ENCODE data around the gene RALGAPA1.

- TF ChIP-seq EZH2 (IDR thresholded peaks at IDR 0.05; ENCODE audit: borderline replicate concordance, insufficient read depth, low read length, poor library complexity, severe bottlenecking) (peak; percentile 15), POLR2AphosphoS5 (IDR thresholded peaks at IDR 0.05) (no peak), CTCF (IDR thresholded peaks at IDR 0.05; ENCODE audit: poor library complexity, severe bottlenecking) (no peak), RAD21 (conservative IDR thresholded peaks at IDR 0.05) (no peak), EP300 (conservative IDR thresholded peaks at IDR 0.05; ENCODE audit: poor library complexity, severe bottlenecking) (no peak), TAF1 (IDR thresholded peaks at IDR 0.05; ENCODE audit: low read depth) (no peak), MXI1 (conservative IDR thresholded peaks at IDR 0.05; ENCODE audit: poor library complexity, severe bottlenecking) (no peak)
- TF ChIP-seq, protein P1, sequence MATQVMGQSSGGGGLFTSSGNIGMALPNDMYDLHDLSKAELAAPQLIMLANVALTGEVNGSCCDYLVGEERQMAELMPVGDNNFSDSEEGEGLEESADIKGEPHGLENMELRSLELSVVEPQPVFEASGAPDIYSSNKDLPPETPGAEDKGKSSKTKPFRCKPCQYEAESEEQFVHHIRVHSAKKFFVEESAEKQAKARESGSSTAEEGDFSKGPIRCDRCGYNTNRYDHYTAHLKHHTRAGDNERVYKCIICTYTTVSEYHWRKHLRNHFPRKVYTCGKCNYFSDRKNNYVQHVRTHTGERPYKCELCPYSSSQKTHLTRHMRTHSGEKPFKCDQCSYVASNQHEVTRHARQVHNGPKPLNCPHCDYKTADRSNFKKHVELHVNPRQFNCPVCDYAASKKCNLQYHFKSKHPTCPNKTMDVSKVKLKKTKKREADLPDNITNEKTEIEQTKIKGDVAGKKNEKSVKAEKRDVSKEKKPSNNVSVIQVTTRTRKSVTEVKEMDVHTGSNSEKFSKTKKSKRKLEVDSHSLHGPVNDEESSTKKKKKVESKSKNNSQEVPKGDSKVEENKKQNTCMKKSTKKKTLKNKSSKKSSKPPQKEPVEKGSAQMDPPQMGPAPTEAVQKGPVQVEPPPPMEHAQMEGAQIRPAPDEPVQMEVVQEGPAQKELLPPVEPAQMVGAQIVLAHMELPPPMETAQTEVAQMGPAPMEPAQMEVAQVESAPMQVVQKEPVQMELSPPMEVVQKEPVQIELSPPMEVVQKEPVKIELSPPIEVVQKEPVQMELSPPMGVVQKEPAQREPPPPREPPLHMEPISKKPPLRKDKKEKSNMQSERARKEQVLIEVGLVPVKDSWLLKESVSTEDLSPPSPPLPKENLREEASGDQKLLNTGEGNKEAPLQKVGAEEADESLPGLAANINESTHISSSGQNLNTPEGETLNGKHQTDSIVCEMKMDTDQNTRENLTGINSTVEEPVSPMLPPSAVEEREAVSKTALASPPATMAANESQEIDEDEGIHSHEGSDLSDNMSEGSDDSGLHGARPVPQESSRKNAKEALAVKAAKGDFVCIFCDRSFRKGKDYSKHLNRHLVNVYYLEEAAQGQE (IDR thresholded peaks at IDR 0.05; ENCODE audit: borderline replicate concordance), result no peak
Measured at GRCh38 chr14:35535483-35536112, 273.5 kb downstream of the RALGAPA1 start.

All from neural cell (in vitro differentiated cells).